SKM-1 treated with dmso at 0.1 percent for 144 hours (cell line): ENCODE results near the gene ITPK1.

Experiments
- DNase-seq: peaks from one replicate; lab custom pipeline; 2025; ENCODE audit not compliant: unreplicated experiment; lab: John Stamatoyannopoulos, UW

Gene ITPK1

DNA sequence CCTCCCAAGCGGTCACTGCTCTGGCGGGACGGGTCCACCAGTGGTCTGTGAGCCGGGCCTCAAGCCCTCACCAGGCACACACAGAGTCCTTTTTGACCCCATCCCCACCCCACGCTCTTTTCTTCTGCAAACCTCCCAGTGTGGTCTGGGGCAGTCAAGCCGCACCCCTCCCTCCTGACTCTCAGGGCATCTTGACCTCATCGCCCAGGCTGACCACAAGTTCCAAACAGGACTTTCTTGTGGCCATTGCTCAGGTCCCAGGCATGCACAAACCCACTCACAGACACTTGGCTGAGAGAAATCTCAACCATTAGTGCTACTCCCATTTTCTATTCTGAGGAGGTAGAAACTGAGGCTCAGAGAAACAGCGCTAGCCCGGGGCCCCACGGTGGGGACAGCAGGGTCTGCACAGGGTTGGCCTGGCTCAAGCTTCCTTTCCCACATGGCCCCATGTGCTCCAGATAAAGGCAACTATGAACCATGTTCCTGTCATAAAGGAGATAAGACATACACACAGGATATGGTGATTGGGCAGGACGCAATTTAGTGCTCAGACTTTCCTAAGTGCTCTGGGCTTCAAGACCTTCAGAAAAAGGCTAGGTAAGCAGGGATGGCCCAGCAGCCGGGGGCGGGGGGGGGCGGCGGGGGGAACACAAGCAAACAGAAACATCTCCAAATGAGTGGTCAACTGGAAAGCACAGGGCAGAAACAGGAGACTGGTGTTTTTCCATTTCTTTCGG is 69.6 kb downstream of the ITPK1 start:
- no peak for DNase-seq

DNA sequence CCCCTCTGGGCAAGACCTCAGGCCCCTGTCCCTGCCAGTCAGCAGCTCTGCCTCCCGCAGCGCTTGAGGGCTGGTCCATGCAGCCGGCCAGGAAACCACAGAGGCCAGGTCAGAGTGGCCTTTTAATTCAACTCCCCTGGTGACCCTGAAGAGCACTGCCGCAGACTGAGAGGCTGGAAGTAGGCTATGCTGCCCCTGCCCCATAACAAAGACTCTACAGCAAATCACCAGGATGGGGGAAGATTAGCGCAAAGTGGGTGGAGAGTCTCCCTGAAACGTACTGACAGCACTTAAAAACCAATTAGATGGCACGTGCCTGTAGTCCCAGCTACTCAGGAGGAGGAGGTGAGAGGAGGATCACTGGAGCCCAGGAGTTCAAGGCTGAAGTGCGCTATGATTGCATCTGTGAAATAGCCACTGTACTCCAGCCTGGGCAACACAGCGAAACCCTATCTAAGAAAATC is 70.5 kb downstream of the ITPK1 start:
- DNase-seq = no peak

DNA sequence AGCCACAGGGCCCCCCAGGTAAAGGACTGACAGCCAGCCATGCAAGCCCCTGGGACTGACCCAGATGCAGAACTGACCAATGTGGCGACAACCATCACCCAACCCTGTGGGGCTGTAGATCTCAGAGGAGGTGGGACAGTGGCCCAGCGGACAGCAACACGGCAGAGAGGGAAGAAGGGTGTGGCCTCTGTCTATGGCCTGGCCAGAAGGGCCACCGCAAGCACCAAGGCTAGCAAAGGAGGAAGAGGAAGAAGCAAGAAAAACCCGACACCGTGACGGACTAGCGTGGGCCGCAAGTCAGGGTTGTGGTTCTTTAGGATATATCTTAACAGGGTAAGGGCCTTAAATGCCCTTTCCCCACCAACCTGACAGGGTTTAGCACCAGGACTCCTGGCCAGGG is 71.2 kb downstream of the ITPK1 start:
- DNase-seq = peak; percentile 27

DNA sequence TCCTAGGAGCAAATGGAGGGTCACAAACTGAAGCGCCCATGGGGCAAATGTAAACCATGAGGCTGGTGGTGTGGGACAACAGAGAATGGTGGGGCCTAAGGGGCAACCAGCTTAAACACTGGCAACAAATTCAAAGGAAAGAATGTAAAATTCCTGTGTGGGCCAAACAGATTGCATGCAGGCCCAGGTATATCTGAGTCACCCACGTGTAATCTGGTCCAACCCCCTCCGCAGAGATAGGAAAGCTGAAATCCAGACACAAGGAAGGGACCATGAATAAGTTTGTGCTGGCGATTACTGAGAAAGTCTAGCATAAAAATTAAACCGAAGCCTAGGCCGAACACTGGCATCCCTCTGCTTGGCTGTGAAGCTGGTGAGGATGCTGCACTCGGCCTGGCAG is 71.6 kb downstream of the ITPK1 start:
- DNase-seq = no peak

- DNase-seq = no peak
Observed at GRCh38 chr14:93042968-93043940, 72.5 kb downstream of the ITPK1 start.

DNA sequence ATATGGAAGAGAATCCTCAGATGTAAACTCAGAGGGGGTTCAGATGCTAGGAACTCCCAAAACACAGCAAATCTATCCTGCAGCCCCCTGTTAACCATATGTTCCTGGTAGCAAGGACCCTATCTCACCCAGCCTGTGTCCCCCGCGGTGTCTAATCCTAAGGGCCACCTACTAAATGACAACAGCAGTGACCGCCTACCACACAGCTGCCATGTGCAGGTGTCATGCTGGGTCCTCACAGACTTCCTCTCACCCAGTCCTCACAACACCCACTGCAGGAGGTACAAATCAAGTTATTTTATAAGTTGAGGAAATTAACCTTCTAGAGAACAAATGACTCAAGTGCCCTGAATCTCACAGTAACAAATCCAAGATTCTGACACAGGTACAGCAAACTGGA is 73.9 kb downstream of the ITPK1 start:
- no peak for DNase-seq

DNA sequence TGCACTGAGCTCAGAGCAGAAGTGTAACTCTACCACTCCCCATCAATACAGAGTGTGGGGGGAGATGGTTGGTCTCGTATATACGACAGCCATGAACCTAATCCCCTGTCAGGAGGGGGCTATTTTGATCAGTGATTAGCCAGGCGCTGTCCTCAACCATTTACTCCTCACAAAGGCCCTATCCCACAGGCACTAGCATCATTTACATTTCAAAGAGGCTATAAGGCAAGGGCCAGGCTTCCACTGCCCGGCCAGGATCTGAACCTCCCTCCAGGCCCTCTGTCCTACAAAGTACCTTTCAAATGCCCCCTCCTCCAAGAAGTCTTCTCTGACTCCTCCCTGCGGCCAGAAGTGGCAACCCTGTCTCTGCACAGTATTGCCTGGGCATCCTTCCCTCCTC is 74.7 kb downstream of the ITPK1 start:
- no peak for DNase-seq

GRCh38 chr14:93040443-93040842 is 75.3 kb downstream of the ITPK1 start:
- DNase-seq = no peak

GRCh38 chr14:93039649-93040315 is 75.9 kb downstream of the ITPK1 start:
- no peak for DNase-seq

DNA sequence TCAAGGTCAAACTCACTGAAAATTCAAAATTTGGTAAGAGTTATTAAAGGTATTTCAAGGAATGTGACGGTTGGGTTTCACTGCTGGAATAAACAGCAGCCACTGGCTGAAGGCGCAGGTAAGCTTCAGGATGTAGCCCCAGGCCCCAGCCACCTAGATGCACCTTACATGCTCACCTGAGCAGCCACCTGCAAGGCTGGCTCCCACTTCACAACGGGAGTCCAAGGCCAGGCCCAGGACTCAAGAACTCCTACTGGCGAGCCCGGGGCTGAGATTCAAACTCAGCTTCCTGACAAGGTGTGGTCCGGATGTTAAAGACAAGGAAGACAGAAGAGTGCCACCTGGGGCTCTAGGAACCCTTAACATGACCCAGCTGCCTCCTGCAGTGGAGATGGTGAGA is 78.4 kb downstream of the ITPK1 start:
- no peak for DNase-seq

- no peak for DNase-seq
Observed at GRCh38 chr14:93036652-93037345, 78.9 kb downstream of the ITPK1 start.

DNA sequence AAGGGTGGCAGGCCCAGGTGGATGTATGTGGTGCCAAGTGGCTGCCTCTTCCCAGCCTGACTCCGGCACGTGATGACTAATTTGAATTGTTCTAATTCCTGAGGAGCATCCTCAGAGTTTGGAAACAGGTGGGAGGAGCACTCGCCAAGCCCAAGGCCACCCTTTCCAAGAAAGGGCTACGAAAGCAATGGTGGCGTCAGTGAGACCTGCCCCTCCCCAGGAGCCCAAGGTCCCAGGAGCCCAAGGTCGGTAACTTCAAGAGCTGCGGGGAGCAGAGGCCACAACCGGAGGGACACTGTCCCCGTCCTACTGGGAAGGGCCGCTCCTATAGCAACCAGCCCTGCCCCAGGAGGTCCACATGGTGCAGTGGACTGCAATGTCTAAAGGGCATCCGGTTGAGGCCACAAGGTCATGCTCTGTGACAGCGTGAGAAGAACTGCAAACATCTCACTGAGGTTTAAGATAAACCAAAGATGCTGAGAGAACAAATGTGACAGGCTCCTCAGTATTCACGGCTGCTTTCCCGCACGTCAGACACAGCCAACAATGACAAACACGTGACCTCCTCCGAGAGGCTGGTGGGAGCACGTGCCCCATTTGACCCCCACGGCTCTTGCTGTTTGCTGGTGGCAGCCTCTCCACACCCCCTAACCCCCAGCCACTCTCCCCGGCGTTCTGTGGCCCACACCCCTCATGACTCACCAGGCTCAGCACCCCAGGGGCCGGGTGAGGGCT is 79.6 kb downstream of the ITPK1 start:
- no peak for DNase-seq

DNA sequence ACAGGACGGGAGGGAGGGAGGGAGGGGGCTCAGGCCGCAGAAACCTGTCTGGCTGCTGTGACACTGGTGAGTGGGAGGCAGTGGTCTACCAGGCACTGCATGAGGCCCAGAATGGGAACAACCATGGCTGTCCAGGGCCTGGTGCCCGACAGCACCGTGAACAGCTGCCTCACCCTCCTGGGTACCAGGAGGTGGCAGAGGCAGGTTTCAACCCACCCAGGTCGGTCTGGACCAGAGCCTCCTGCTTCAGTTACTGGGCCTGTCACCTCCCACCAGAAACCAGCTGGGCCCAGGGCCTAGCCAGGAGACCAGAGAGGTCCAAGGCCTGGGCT is 80.2 kb downstream of the ITPK1 start:
- DNase-seq = no peak

GRCh38 chr14:93034671-93034994 is 81.1 kb downstream of the ITPK1 start:
- no peak for DNase-seq

GRCh38 chr14:93033983-93034670 is 81.6 kb downstream of the ITPK1 start:
- no peak for DNase-seq

- DNase-seq = no peak
Observed at GRCh38 chr14:93033084-93033982, 82.4 kb downstream of the ITPK1 start.

GRCh38 chr14:93032421-93032936 is 83.2 kb downstream of the ITPK1 start:
- no peak for DNase-seq

- no peak for DNase-seq
Observed at GRCh38 chr14:93031505-93032315, 84.0 kb downstream of the ITPK1 start.
